Central memory CD8-positive, alpha-beta T cell (primary cell): ENCODE results near the gene LAGE3.
"Not testable (repeated sequence)": the region's sequence is repeated elsewhere in the genome, so short reads cannot be mapped to it uniquely, and the experiment has no call there.

Source experiments
- ATAC-seq: fragments of 150-1000 bp; cut with Tn5 transposase; replicated peaks from 2 replicates; pipeline ENCODE4 v1.10.0; 2022; ENCODE audit warnings: mild to moderate bottlenecking, moderate FRiP score, moderate number of reproducible peaks; ENCODE audit not compliant: poor library complexity, severe bottlenecking; ENCODE audit errors: extremely low read depth
- DNase-seq, 2 donors: peaks; one replicate each; pipeline ENCODE4 v3.0.0; 2021; ENCODE audit warnings: low spot score in 2 of 2
- H3K27ac Mint-ChIP-seq: one replicate; pipeline ENCODE4 v1.8.0; 2022; ENCODE audit warnings: low read depth, mild to moderate bottlenecking, moderate library complexity, mixed read lengths
- H3K27me3 Mint-ChIP-seq: one replicate; pipeline ENCODE4 v1.8.0; 2022; ENCODE audit warnings: mixed read lengths
- H3K36me3 Mint-ChIP-seq: one replicate; pipeline ENCODE4 v1.8.0; 2022; ENCODE audit warnings: mild to moderate bottlenecking, moderate library complexity, mixed read lengths; ENCODE audit not compliant: insufficient read depth
- H3K4me1 Mint-ChIP-seq: one replicate; pipeline ENCODE4 v1.8.0; 2022; ENCODE audit warnings: mixed read lengths
- H3K4me3 Mint-ChIP-seq: one replicate; pipeline ENCODE4 v1.8.0; 2022; ENCODE audit warnings: mild to moderate bottlenecking, moderate library complexity, mixed read lengths
- H3K9me3 Mint-ChIP-seq: one replicate; pipeline ENCODE4 v1.8.0; 2022; ENCODE audit warnings: mixed read lengths

LAGE3 gene

GRCh38 chrX:154511761-154512160 is 32.7 kb upstream of the LAGE3 start:
- peaks cover 26% of the 10 kb centered on the region for H3K4me1 Mint-ChIP-seq
- ATAC-seq (no peak), DNase-seq (no peak)
- H3K27me3 Mint-ChIP-seq: no peaks in the 10 kb centered on the region
- no peak overlapping the region for H3K27ac Mint-ChIP-seq
- peaks cover 5% of the 10 kb centered on the region for H3K36me3 Mint-ChIP-seq
- H3K9me3 Mint-ChIP-seq: no peaks in the 10 kb centered on the region
- no peak overlapping the region for H3K4me3 Mint-ChIP-seq

GRCh38 chrX:154509455-154509854 is 30.4 kb upstream of the LAGE3 start:
- Mint-ChIP-seq H3K27me3 (no peaks in the 10 kb centered on the region), H3K36me3 (peaks cover 9% of the 10 kb centered on the region), H3K27ac (no peak overlapping the region), H3K4me3 (no peak overlapping the region), H3K4me1 (peaks cover 20% of the 10 kb centered on the region), H3K9me3 (no peaks in the 10 kb centered on the region)
- no peak for DNase-seq
- ATAC-seq: no peak

GRCh38 chrX:154508384-154508745 is 29.3 kb upstream of the LAGE3 start:
- peaks cover 8% of the 10 kb centered on the region for H3K36me3 Mint-ChIP-seq
- H3K27ac Mint-ChIP-seq: no peak overlapping the region

GRCh38 chrX:154507673-154508383 is 28.7 kb upstream of the LAGE3 start:
- DNase-seq: no peak
- no peak for ATAC-seq
- no peaks in the 10 kb centered on the region for H3K27me3 Mint-ChIP-seq
- H3K4me1 Mint-ChIP-seq: peaks cover 12% of the 10 kb centered on the region
- H3K36me3 Mint-ChIP-seq: peaks cover 8% of the 10 kb centered on the region
- no peaks in the 10 kb centered on the region for H3K9me3 Mint-ChIP-seq
- no peak overlapping the region for H3K4me3 Mint-ChIP-seq
- no peak overlapping the region for H3K27ac Mint-ChIP-seq

More at GRCh38 chrX:154508384-154508745, 29.3 kb upstream of the LAGE3 start:
- Mint-ChIP-seq H3K9me3 (no peaks in the 10 kb centered on the region), H3K4me3 (no peak overlapping the region), H3K27me3 (no peaks in the 10 kb centered on the region), H3K4me1 (peaks cover 13% of the 10 kb centered on the region)
- no peak for DNase-seq
- no peak for ATAC-seq

- DNase-seq: no peak
- Mint-ChIP-seq H3K36me3 (peaks cover 8% of the 10 kb centered on the region), H3K27ac (no peak overlapping the region), H3K9me3 (no peaks in the 10 kb centered on the region), H3K4me1 (peaks cover 11% of the 10 kb centered on the region), H3K27me3 (no peaks in the 10 kb centered on the region), H3K4me3 (no peak overlapping the region)
- no peak for ATAC-seq
These were observed 27.6 kb upstream of the LAGE3 start for GRCh38 chrX:154506483-154507332.

GRCh38 chrX:154505734-154506133 is 26.7 kb upstream of the LAGE3 start:
- no peak for DNase-seq
- peak overlapping the region; percentile 67 for H3K27ac Mint-ChIP-seq
- no peak for ATAC-seq
- H3K9me3 Mint-ChIP-seq: no peaks in the 10 kb centered on the region
- H3K4me1 Mint-ChIP-seq: peaks cover 1% of the 10 kb centered on the region
- H3K36me3 Mint-ChIP-seq: peaks cover 8% of the 10 kb centered on the region
- H3K27me3 Mint-ChIP-seq: no peaks in the 10 kb centered on the region
- no peak overlapping the region for H3K4me3 Mint-ChIP-seq

GRCh38 chrX:154502989-154503388 is 23.9 kb upstream of the LAGE3 start:
- DNase-seq: no peak
- Mint-ChIP-seq H3K36me3 (peaks cover 9% of the 10 kb centered on the region), H3K27ac (no peak overlapping the region), H3K27me3 (no peaks in the 10 kb centered on the region), H3K4me3 (no peak overlapping the region), H3K4me1 (no peaks in the 10 kb centered on the region), H3K9me3 (no peaks in the 10 kb centered on the region)
- ATAC-seq: no peak

GRCh38 chrX:154502098-154502497 is 23.0 kb upstream of the LAGE3 start:
- no peak for DNase-seq
- no peak overlapping the region for H3K27ac Mint-ChIP-seq
- H3K4me3 Mint-ChIP-seq: no peak overlapping the region
- H3K36me3 Mint-ChIP-seq: peaks cover 9% of the 10 kb centered on the region
- no peaks in the 10 kb centered on the region for H3K4me1 Mint-ChIP-seq
- H3K27me3 Mint-ChIP-seq: no peaks in the 10 kb centered on the region
- no peak for ATAC-seq
- no peaks in the 10 kb centered on the region for H3K9me3 Mint-ChIP-seq

- ATAC-seq, DNase-seq, H3K27me3 Mint-ChIP-seq, H3K36me3 Mint-ChIP-seq, H3K27ac Mint-ChIP-seq, H3K4me3 Mint-ChIP-seq, H3K9me3 Mint-ChIP-seq, H3K4me1 Mint-ChIP-seq: not testable (repeated sequence)
These were observed 22.3 kb upstream of the LAGE3 start for GRCh38 chrX:154501423-154501822.

- not testable (repeated sequence) for H3K9me3 Mint-ChIP-seq, H3K36me3 Mint-ChIP-seq, DNase-seq, H3K27me3 Mint-ChIP-seq, H3K27ac Mint-ChIP-seq, H3K4me1 Mint-ChIP-seq, H3K4me3 Mint-ChIP-seq, ATAC-seq
These were observed 17.6 kb upstream of the LAGE3 start for GRCh38 chrX:154496591-154497137.

- no peaks in the 10 kb centered on the region for H3K27me3 Mint-ChIP-seq
- DNase-seq: no peak
These were observed 16.4 kb upstream of the LAGE3 start for GRCh38 chrX:154495472-154495922.

GRCh38 chrX:154494715-154495114 is 15.6 kb upstream of the LAGE3 start:
- no peaks in the 10 kb centered on the region for H3K27me3 Mint-ChIP-seq
- peaks cover 4% of the 10 kb centered on the region for H3K36me3 Mint-ChIP-seq
- H3K4me3 Mint-ChIP-seq: no peak overlapping the region
- H3K9me3 Mint-ChIP-seq: no peaks in the 10 kb centered on the region
- DNase-seq: no peak
- H3K27ac Mint-ChIP-seq: no peak overlapping the region
- H3K4me1 Mint-ChIP-seq: peaks cover 2% of the 10 kb centered on the region
- ATAC-seq: no peak

More at GRCh38 chrX:154495472-154495922, 16.4 kb upstream of the LAGE3 start:
- ATAC-seq: no peak
- Mint-ChIP-seq H3K9me3 (no peaks in the 10 kb centered on the region), H3K36me3 (peaks cover 2% of the 10 kb centered on the region), H3K4me1 (no peaks in the 10 kb centered on the region), H3K27ac (no peak overlapping the region), H3K4me3 (no peak overlapping the region)
